OCI-LY3 (cell line): ENCODE results near the gene GAS2.

Source experiments
- H2AFZ ChIP-seq: fragments of 200-600, 300-600 bp; shearing (Covaris generic); 2 replicates; pipeline ENCODE4 v1.6.0; 2014; ENCODE audit warnings: antibody characterized with exemption, low read depth, low read length
- H3K27ac ChIP-seq: fragments of 200-600, 300-600 bp; sonication (generic); 2 replicates; pipeline ENCODE4 v1.5.1; 2014; ENCODE audit warnings: mild to moderate bottlenecking, low read length, moderate library complexity, mixed read lengths
- H3K27me3 ChIP-seq: fragments of 200-600, 300-600 bp; sonication (generic); 2 replicates; pipeline ENCODE4 v1.6.1; 2014; ENCODE audit warnings: low read depth, low read length, mixed read lengths
- H3K36me3 ChIP-seq: fragments of 200-600, 300-600 bp; sonication (generic); replicated peaks from 2 replicates; pipeline ENCODE3; 2014; ENCODE audit warnings: low read depth, low read length, mixed read lengths
- H3K4me1 ChIP-seq: fragments of 300-600, 200-600 bp; sonication (generic); 2 replicates; pipeline ENCODE4 v1.6.1; 2014; ENCODE audit warnings: low read length, mixed read lengths
- H3K4me2 ChIP-seq: fragments of 200-600, 300-600 bp; sonication (generic); 2 replicates; pipeline ENCODE4 v1.6.1; 2014; ENCODE audit warnings: low read length, mixed read lengths
- H3K4me3 ChIP-seq: fragments of 300-600, 200-600 bp; sonication (generic); 2 replicates; pipeline ENCODE4 v1.5.1; 2014; ENCODE audit warnings: antibody characterized with exemption, mild to moderate bottlenecking, low read length, moderate library complexity
- H3K79me2 ChIP-seq: fragments of 300-600, 200-600 bp; shearing (Covaris generic); 2 replicates; pipeline ENCODE4 v1.6.1; 2014; ENCODE audit warnings: mild to moderate bottlenecking, low read length, mixed read lengths
- H3K9ac ChIP-seq: fragments of 300-600, 200-600 bp; shearing (Covaris generic); 2 replicates; pipeline ENCODE4 v1.6.0; 2014; ENCODE audit warnings: mild to moderate bottlenecking, low read length, moderate library complexity
- H3K9me3 ChIP-seq: fragments of 200-600, 300-600 bp; shearing (Covaris generic); 2 replicates; pipeline ENCODE4 v1.6.1; 2014; ENCODE audit warnings: low read length, mixed read lengths; ENCODE audit not compliant: insufficient read depth
- H4K20me1 ChIP-seq: fragments of 200-600, 300-600 bp; sonication (generic); 2 replicates; pipeline ENCODE4 v1.6.1; 2016; ENCODE audit warnings: low read length, mixed read lengths; ENCODE audit not compliant: insufficient read depth
- EZH2phosphoT487 ChIP-seq: fragments of 200-600 bp; shearing (Covaris generic); IDR thresholded peaks from 2 replicates; pipeline ENCODE4 v1.6.1; 2018; ENCODE audit warnings: antibody characterized with exemption, mixed run types, low read depth
- TF ChIP-seq, protein P1 (sequence below): fragments of 200-600, 300-600 bp; sonication (generic); IDR thresholded peaks from 2 replicates; pipeline ENCODE4 v1.5.1; 2014; ENCODE audit warnings: antibody characterized with exemption, low read length, low read depth

Gene GAS2

GRCh38 chr11:22807391-22807790, 141.0 kb downstream of the GAS2 start:
- Histone ChIP-seq H3K4me3 (no peak overlapping the region), H2AFZ (no peak overlapping the region), H3K4me2 (no peak overlapping the region), H4K20me1 (no peaks in the 10 kb centered on the region), H3K27me3 (no peaks in the 10 kb centered on the region), H3K9me3 (peaks cover 15% of the 10 kb centered on the region), H3K36me3 (peaks cover 22% of the 10 kb centered on the region), H3K79me2 (no peaks in the 10 kb centered on the region), H3K4me1 (peaks cover 16% of the 10 kb centered on the region), H3K27ac (no peak overlapping the region), H3K9ac (no peak overlapping the region)
- TF ChIP-seq EZH2phosphoT487: no peak
- TF ChIP-seq, protein P1, sequence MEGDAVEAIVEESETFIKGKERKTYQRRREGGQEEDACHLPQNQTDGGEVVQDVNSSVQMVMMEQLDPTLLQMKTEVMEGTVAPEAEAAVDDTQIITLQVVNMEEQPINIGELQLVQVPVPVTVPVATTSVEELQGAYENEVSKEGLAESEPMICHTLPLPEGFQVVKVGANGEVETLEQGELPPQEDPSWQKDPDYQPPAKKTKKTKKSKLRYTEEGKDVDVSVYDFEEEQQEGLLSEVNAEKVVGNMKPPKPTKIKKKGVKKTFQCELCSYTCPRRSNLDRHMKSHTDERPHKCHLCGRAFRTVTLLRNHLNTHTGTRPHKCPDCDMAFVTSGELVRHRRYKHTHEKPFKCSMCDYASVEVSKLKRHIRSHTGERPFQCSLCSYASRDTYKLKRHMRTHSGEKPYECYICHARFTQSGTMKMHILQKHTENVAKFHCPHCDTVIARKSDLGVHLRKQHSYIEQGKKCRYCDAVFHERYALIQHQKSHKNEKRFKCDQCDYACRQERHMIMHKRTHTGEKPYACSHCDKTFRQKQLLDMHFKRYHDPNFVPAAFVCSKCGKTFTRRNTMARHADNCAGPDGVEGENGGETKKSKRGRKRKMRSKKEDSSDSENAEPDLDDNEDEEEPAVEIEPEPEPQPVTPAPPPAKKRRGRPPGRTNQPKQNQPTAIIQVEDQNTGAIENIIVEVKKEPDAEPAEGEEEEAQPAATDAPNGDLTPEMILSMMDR: no peak

- Histone ChIP-seq H3K79me2 (no peaks in the 10 kb centered on the region), H3K4me2 (peak overlapping the region; percentile 39), H3K4me3 (no peak overlapping the region), H2AFZ (no peak overlapping the region), H3K36me3 (peaks cover 22% of the 10 kb centered on the region), H3K9ac (no peak overlapping the region), H4K20me1 (no peaks in the 10 kb centered on the region), H3K27me3 (no peaks in the 10 kb centered on the region), H3K4me1 (peaks cover 16% of the 10 kb centered on the region), H3K9me3 (peaks cover 15% of the 10 kb centered on the region), H3K27ac (peak overlapping the region; percentile 58)
- TF ChIP-seq, protein P1: no peak
- no peak for TF ChIP-seq EZH2phosphoT487
These were observed 141.6 kb downstream of the GAS2 start for GRCh38 chr11:22807855-22808570.

DNA sequence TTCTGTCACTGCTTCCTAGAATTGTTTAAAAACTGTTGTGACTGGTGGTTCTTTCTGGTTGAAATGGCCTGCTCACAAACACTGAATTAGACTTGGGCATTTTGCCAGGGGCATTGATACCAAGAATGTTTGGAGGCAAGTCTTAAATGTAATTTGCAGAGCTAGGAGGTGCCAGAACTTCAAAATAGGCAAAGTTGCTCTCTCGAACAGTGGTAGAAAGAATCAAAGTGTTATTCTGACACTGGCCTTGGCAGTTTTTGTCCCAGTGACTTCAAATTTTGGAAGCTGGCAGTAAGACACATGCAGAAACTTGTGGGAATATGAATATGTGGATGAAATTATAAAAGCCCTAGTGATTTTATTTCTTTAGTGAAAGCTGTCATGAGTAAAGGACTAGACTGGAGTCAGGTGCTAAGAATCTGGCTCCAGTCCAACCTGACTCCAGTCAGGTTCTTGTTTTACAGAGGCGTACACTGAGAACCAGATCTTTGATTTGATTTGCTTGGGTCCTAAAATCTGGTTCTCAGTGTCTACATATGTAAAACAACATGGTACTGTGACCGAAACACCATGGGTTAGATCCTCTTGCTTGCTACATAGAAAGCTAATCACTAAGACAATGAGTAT, 142.3 kb downstream of the GAS2 start:
- peaks cover 22% of the 10 kb centered on the region for H3K36me3 ChIP-seq
- H3K4me1 ChIP-seq: peaks cover 16% of the 10 kb centered on the region
- no peak overlapping the region for H3K9ac ChIP-seq
- H3K4me3 ChIP-seq: no peak overlapping the region
- H3K9me3 ChIP-seq: peaks cover 15% of the 10 kb centered on the region
- TF ChIP-seq, protein P1: no peak
- TF ChIP-seq EZH2phosphoT487: no peak
- no peaks in the 10 kb centered on the region for H3K79me2 ChIP-seq
- H3K4me2 ChIP-seq: peak overlapping the region; percentile 39; the same call in 1 of the 2 replicates
- no peaks in the 10 kb centered on the region for H4K20me1 ChIP-seq
- H3K27me3 ChIP-seq: no peaks in the 10 kb centered on the region
- H2AFZ ChIP-seq: no peak overlapping the region
- peak overlapping the region; percentile 58 for H3K27ac ChIP-seq

DNA sequence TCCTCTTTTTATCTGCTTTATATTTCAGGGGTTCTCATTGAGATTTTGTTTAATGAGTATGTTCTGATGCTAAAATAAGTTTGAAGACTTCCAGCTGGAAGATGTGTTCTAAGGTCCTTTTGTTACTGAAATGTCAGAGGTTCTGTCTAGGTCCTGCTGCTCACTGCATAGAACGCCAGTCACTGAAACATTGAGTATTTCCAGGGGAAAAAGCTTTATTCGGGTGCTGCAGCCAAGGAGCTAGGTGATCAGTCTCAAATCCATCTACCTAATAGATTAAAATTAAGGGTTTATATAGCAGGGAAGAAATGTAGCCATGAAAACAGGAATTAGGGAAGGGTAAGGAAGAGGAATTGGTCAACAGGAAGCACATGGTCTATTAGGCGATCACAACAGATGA, 143.5 kb downstream of the GAS2 start:
- peaks cover 22% of the 10 kb centered on the region for H3K36me3 ChIP-seq
- H3K27ac ChIP-seq: no peak overlapping the region
- no peaks in the 10 kb centered on the region for H3K79me2 ChIP-seq
- H3K4me3 ChIP-seq: no peak overlapping the region
- H3K4me2 ChIP-seq: no peak overlapping the region
- H3K9ac ChIP-seq: no peak overlapping the region
- peaks cover 15% of the 10 kb centered on the region for H3K9me3 ChIP-seq
- H3K4me1 ChIP-seq: peaks cover 16% of the 10 kb centered on the region
- H3K27me3 ChIP-seq: no peaks in the 10 kb centered on the region
- no peaks in the 10 kb centered on the region for H4K20me1 ChIP-seq
- H2AFZ ChIP-seq: no peak overlapping the region
- TF ChIP-seq EZH2phosphoT487: no peak
- TF ChIP-seq, protein P1: no peak
